Large intestine (tissue), 3 donors: ENCODE data around the gene TGFA. TPM values are rescaled to one million over a fixed set of nuclear protein-coding genes. Genes with fewer than 3 reads are reported as not detected.

Source experiments
- DNase-seq, 2 donors: peaks; one replicate each; pipeline versions ENCODE4 v3.0.0 to v3.0.0-alpha.2; 2013
- H3K27ac ChIP-seq: one replicate; pipeline ENCODE4 v1.5.1; 2013; ENCODE audit warnings: low read length
- H3K27me3 ChIP-seq: 2 replicates; pipeline ENCODE4 v1.6.1; 2013; ENCODE audit warnings: low read length; ENCODE audit not compliant: control insufficient read depth, insufficient read depth
- H3K36me3 ChIP-seq: 2 replicates; pipeline ENCODE4 v1.6.1; 2013; ENCODE audit warnings: low read length; ENCODE audit not compliant: control insufficient read depth, insufficient read depth
- H3K4me1 ChIP-seq: one replicate; pipeline ENCODE4 v1.6.1; 2013; ENCODE audit warnings: low read length; ENCODE audit not compliant: control insufficient read depth, insufficient read depth
- H3K4me3 ChIP-seq: one replicate; pipeline ENCODE4 v1.5.1; 2013; ENCODE audit warnings: low read length
- H3K9me3 ChIP-seq: one replicate; pipeline ENCODE4 v1.6.1; 2013; ENCODE audit warnings: mild to moderate bottlenecking, low read depth, low read length, moderate library complexity; ENCODE audit not compliant: control insufficient read depth
- WGBS: methylation state at CpG from one replicate; pipeline ENCODE4 v1.1.5; 2013; ENCODE audit warnings: low lambda C conversion rate; ENCODE audit not compliant: insufficient coverage; 5-methylcytosine and 5-hydroxymethylcytosine counted together
- polyA plus RNA-seq: library from polyadenylated mRNA; unstranded; fragments of 120-200 nt; gene quantifications from one replicate; pipeline ENCODE4 v1.2.1, GENCODE V29; 2013

Gene TGFA
- polyA plus RNA-seq, 1 donor: 8.4 TPM

GRCh38 chr2:70403267-70404053 lies 150.2 kb downstream of the TGFA start:
- Histone ChIP-seq H3K27ac (peak overlapping the region; percentile 41), H3K4me1 (peaks cover 7% of the 10 kb centered on the region), H3K9me3 (no peaks in the 10 kb centered on the region), H3K27me3 (peaks cover 3% of the 10 kb centered on the region), H3K4me3 (no peak overlapping the region), H3K36me3 (no peaks in the 10 kb centered on the region)
- no CpG with 5 or more reads among the region's 8 CpGs for WGBS
- DNase-seq: peak; percentile 58 to 84

- H3K4me1 ChIP-seq: peaks cover 7% of the 10 kb centered on the region
- no peak overlapping the region for H3K4me3 ChIP-seq
- no CpG with 5 or more reads among the region's 3 CpGs for WGBS
- H3K27me3 ChIP-seq: peaks cover 11% of the 10 kb centered on the region
- H3K27ac ChIP-seq: no peak overlapping the region
- no peak for DNase-seq
- no peaks in the 10 kb centered on the region for H3K9me3 ChIP-seq
- H3K36me3 ChIP-seq: no peaks in the 10 kb centered on the region
These were observed 153.1 kb downstream of the TGFA start for GRCh38 chr2:70400539-70400938.

- Histone ChIP-seq H3K27me3 (peaks cover 11% of the 10 kb centered on the region), H3K36me3 (no peaks in the 10 kb centered on the region), H3K9me3 (no peaks in the 10 kb centered on the region), H3K4me3 (no peak overlapping the region), H3K27ac (no peak overlapping the region), H3K4me1 (peaks cover 6% of the 10 kb centered on the region)
- no CpG with 5 or more reads among the region's 1 CpG for WGBS
- DNase-seq: no peak
These were observed 154.6 kb downstream of the TGFA start for GRCh38 chr2:70399046-70399445.

Other genes with a start within 250 kb of the TGFA start
- gene ADD2, start 214.4 kb upstream of the TGFA start, polyA plus RNA-seq: 4.0 TPM
- gene FIGLA, start 236.8 kb upstream of the TGFA start, polyA plus RNA-seq: not detected